Sigmoid colon (tissue), 7 donors: Measurements from ENCODE around the gene OSMR. TPM values are rescaled to one million over a fixed set of nuclear protein-coding genes. Genes with fewer than 3 reads are reported as not detected.

Source experiments
- DNase-seq: peaks from one replicate; pipeline ENCODE4 v3.0.0-alpha.2; 2019
- H3K27ac ChIP-seq, 4 donors: fragments of 200-600 bp; sonication (generic); one replicate each; pipeline ENCODE4 v1.5.1; 2016 to 2019; ENCODE audit warnings: mild to moderate bottlenecking in 1 of 4
- H3K27me3 ChIP-seq, 3 donors: fragments of 200-600 bp; sonication (generic); one replicate each; pipeline ENCODE4 v1.5.1; 2019; ENCODE audit warnings: mild to moderate bottlenecking in 1 of 3
- H3K36me3 ChIP-seq, 4 donors: fragments of 200-600 bp; sonication (generic); one replicate each; pipeline ENCODE4 v1.5.1; 2016 to 2019
- H3K4me1 ChIP-seq, 4 donors: fragments of 200-600 bp; sonication (generic); one replicate each; pipeline ENCODE4 v1.5.1; 2017 to 2019
- H3K4me3 ChIP-seq, 4 donors: fragments of 200-600 bp; sonication (generic); one replicate each; pipeline ENCODE4 v1.5.1; 2017 to 2019; ENCODE audit warnings: mild to moderate bottlenecking in 2 of 4, moderate library complexity in 1 of 4
- H3K9me3 ChIP-seq, 4 donors: fragments of 200-600 bp in 3 of 4; sonication (generic) in 3 of 4; one replicate each; pipeline versions ENCODE4 v1.5.1 to v1.6.1; 2013 to 2019
- EP300 ChIP-seq, 4 donors: sonication (generic); formaldehyde crosslinking; IDR thresholded peaks; one replicate each; pipeline ENCODE4 v1.6.1; 2017; ENCODE audit warnings: antibody characterized with exemption in 4 of 4
- POLR2A ChIP-seq, 2 donors: fragments of 450-650 bp; IDR thresholded peaks; one replicate each; pipeline ENCODE4 v1.6.1; 2016; ENCODE audit warnings: antibody characterized with exemption in 2 of 2, mild to moderate bottlenecking in 2 of 2, moderate library complexity in 2 of 2
- POLR2AphosphoS5 ChIP-seq, 4 donors: sonication (generic); formaldehyde crosslinking; IDR thresholded peaks; one replicate each; pipeline ENCODE4 v1.6.1; 2017; ENCODE audit warnings: antibody characterized with exemption in 4 of 4
- WGBS, 2 donors: extraction: QIAGEN DNeasy Blood & Tissue Kit; methylation state at CpG; one replicate each; pipeline ENCODE4 v1.1.7; 2013; 5-methylcytosine and 5-hydroxymethylcytosine counted together
- intact Hi-C: fragments of 100-400 bp; cut with DNase I; formaldehyde crosslinking; loops from one replicate; pipeline ENCODE4 v1.15.1; 2023
- polyA plus RNA-seq, 3 donors: library from polyadenylated mRNA; stranded (reverse); fragments of 200-250 nt; gene quantifications; one replicate each; pipeline ENCODE4 v1.2.3, GENCODE V29; 2013
- total RNA-seq, 4 donors: library from RNA; depleted of rRNA; stranded (reverse); fragments of >200 nt; gene quantifications; one replicate each; pipeline ENCODE4 v1.1.0, GENCODE V29; 2016
- TF ChIP-seq, protein P1 (sequence below), 4 experiments: fragments of 450-650 bp in 3 of 4; fragments of 200-600 bp in 1 of 4; IDR thresholded peaks; one replicate each; pipeline ENCODE4 v1.5.1; 2016 to 2019; ENCODE audit warnings: antibody characterized with exemption in 4 of 4, mild to moderate bottlenecking in 3 of 4, moderate library complexity in 2 of 4
- donor health status: healthy with polysubstance abuse.
- donor health status: Bipolar disorder and iron deficiency.
- donor health status: healthy.

The OSMR gene
- total and polyA plus RNA-seq, 7 donors, result 0.60 to 65.3 (median 18.5) TPM

GRCh38 chr5:38953426-38954012 is 107.7 kb downstream of the OSMR start:
- TF ChIP-seq POLR2AphosphoS5 (IDR thresholded peaks at IDR 0.05), result no peak
- TF ChIP-seq POLR2A (IDR thresholded peaks at IDR 0.05), result no peak
- TF ChIP-seq, protein P1, sequence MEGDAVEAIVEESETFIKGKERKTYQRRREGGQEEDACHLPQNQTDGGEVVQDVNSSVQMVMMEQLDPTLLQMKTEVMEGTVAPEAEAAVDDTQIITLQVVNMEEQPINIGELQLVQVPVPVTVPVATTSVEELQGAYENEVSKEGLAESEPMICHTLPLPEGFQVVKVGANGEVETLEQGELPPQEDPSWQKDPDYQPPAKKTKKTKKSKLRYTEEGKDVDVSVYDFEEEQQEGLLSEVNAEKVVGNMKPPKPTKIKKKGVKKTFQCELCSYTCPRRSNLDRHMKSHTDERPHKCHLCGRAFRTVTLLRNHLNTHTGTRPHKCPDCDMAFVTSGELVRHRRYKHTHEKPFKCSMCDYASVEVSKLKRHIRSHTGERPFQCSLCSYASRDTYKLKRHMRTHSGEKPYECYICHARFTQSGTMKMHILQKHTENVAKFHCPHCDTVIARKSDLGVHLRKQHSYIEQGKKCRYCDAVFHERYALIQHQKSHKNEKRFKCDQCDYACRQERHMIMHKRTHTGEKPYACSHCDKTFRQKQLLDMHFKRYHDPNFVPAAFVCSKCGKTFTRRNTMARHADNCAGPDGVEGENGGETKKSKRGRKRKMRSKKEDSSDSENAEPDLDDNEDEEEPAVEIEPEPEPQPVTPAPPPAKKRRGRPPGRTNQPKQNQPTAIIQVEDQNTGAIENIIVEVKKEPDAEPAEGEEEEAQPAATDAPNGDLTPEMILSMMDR (IDR thresholded peaks at IDR 0.05), result no peak
- no peak for DNase-seq
- Histone ChIP-seq H3K4me3 (no peak overlapping the region), H3K27ac (no peak overlapping the region), H3K36me3 (peaks cover 0 to 97% (median 40%) of the 10 kb centered on the region in 4 donors), H3K27me3 (no peaks in the 10 kb centered on the region), H3K9me3 (no peaks in the 10 kb centered on the region), H3K4me1 (no peaks in the 10 kb centered on the region)
- WGBS, 2 donors, result 85 to 93% methylated on average over 4 of the region's 4 CpGs
- intact Hi-C loops, result no loop called here

GRCh38 chr5:38961691-38962090 is 115.9 kb downstream of the OSMR start:
- no peak for DNase-seq
- H3K4me1 ChIP-seq, result no peaks in the 10 kb centered on the region
- H3K9me3 ChIP-seq, result no peaks in the 10 kb centered on the region
- H3K27me3 ChIP-seq, result no peaks in the 10 kb centered on the region
- 17 to 61% methylated on average over 2 of the region's 2 CpGs for WGBS, 2 donors
- no peak overlapping the region for H3K4me3 ChIP-seq
- intact Hi-C loops, result no loop called here
- peaks cover 0 to 98% (median 35%) of the 10 kb centered on the region in 4 donors for H3K36me3 ChIP-seq
- TF ChIP-seq EP300 (IDR thresholded peaks at IDR 0.05) (no peak), POLR2A (IDR thresholded peaks at IDR 0.05) (no peak), POLR2AphosphoS5 (IDR thresholded peaks at IDR 0.05) (no peak)
- TF ChIP-seq, protein P1 (IDR thresholded peaks at IDR 0.05), result no peak
- H3K27ac ChIP-seq, result no peak overlapping the region

- 96% methylated on average over 5 of the region's 5 CpGs for WGBS, 2 donors
Measured at GRCh38 chr5:38968665-38969064, 122.9 kb downstream of the OSMR start.

GRCh38 chr5:38978036-38978435 is 132.2 kb downstream of the OSMR start:
- Histone ChIP-seq H3K9me3 (no peaks in the 10 kb centered on the region), H3K27ac (no peak overlapping the region), H3K27me3 (no peaks in the 10 kb centered on the region), H3K4me1 (no peaks in the 10 kb centered on the region), H3K4me3 (no peak overlapping the region), H3K36me3 (peaks cover 0 to 26% (median 0%) of the 10 kb centered on the region in 4 donors)
- DNase-seq, result no peak
- intact Hi-C loops, result no loop called here
- TF ChIP-seq POLR2A (IDR thresholded peaks at IDR 0.05) (no peak), POLR2AphosphoS5 (IDR thresholded peaks at IDR 0.05) (no peak), EP300 (IDR thresholded peaks at IDR 0.05) (no peak)
- TF ChIP-seq, protein P1 (IDR thresholded peaks at IDR 0.05), result no peak

More at GRCh38 chr5:38968665-38969064, 122.9 kb downstream of the OSMR start:
- intact Hi-C loops, result no loop called here
- TF ChIP-seq, protein P1 (IDR thresholded peaks at IDR 0.05), result no peak
- no peak for TF ChIP-seq POLR2AphosphoS5 (IDR thresholded peaks at IDR 0.05)
- no peak for TF ChIP-seq POLR2A (IDR thresholded peaks at IDR 0.05)
- TF ChIP-seq EP300 (IDR thresholded peaks at IDR 0.05), result no peak
- Histone ChIP-seq H3K27ac (no peak overlapping the region), H3K9me3 (no peaks in the 10 kb centered on the region), H3K4me1 (no peaks in the 10 kb centered on the region), H3K27me3 (no peaks in the 10 kb centered on the region), H3K36me3 (peaks cover 0 to 67% (median 13%) of the 10 kb centered on the region in 4 donors), H3K4me3 (no peak overlapping the region)
- DNase-seq, result no peak

GRCh38 chr5:38979535-38979934 is 133.7 kb downstream of the OSMR start:
- no peak overlapping the region for H3K27ac ChIP-seq
- H3K27me3 ChIP-seq, result no peaks in the 10 kb centered on the region
- intact Hi-C loops, result no loop called here
- no peaks in the 10 kb centered on the region for H3K4me1 ChIP-seq
- H3K4me3 ChIP-seq, result no peak overlapping the region
- no peaks in the 10 kb centered on the region for H3K9me3 ChIP-seq
- TF ChIP-seq POLR2A (IDR thresholded peaks at IDR 0.05) (no peak), POLR2AphosphoS5 (IDR thresholded peaks at IDR 0.05) (no peak), EP300 (IDR thresholded peaks at IDR 0.05) (no peak)
- TF ChIP-seq, protein P1 (IDR thresholded peaks at IDR 0.05), result no peak
- DNase-seq, result no peak
- 90 to 95% methylated on average over 2 of the region's 2 CpGs for WGBS, 2 donors
- peaks cover 0 to 24% (median 0%) of the 10 kb centered on the region in 4 donors for H3K36me3 ChIP-seq
